ENCODE measurements around the gene FSIP1. TPM values are rescaled to one million over a fixed set of nuclear protein-coding genes. Genes with fewer than 3 reads are reported as not detected.
"Not testable (repeated sequence)": the region's sequence is repeated elsewhere in the genome, so short reads cannot be mapped to it uniquely, and the experiment has no call there.

Gene FSIP1
- total RNA-seq, 4 donors from 2014 or later = 1.9 to 8.6 (median 5.6) TPM; not detected in 1

DNA sequence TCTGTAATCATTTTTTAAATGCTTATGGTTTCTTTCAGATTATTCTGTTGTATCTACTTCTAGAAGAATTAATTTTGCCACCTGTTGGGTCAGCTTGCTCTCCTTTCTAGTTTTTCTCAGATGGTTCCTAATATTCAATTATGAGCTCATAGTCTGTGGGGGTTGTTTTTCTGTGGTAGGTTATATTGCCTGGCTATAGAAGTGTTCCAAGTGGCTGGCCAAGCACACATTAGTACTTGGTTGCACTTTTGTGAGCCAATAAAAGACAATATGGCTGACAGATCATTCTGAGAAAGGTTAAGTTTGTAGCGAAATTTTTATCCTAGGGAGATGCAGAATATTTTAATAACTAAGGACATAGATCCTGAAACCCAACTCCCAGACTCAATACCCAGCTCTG lies 31.8 kb upstream of the FSIP1 start:
- no peaks in the 10 kb centered on the region for H3K27me3 ChIP-seq
- intact Hi-C loops (cut with DNase I; ENCODE audit: low total_unique reads) = no loop called here
- 73 to 80% methylated on average over 1 of the region's 1 CpG for WGBS, 2 donors (ENCODE audit: low coverage in 1 of 2)

DNA sequence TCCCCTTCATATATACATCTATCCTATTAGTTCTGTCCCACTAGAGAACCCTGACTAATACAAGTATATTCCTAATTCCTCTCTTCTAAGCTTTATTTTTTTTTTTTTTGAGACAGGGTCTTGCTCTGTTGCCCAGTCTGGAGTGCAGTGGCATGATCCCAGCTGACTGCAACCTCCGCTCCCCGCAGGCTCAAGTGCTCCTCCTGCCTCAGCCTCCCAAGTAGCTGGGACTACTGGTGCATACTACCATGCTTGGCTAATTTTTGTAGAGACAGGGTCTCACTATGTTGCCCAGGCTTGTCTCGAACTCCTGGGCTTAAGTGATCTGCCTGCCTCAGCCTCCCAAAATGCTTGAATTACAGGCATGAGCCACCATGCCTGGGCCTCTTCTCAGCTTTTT lies 30.0 kb upstream of the FSIP1 start:
- H3K36me3 ChIP-seq; H3K9me3 ChIP-seq; H3K4me3 ChIP-seq; H3K27ac ChIP-seq; DNase-seq; H3K27me3 ChIP-seq; in situ Hi-C loops (cut with MboI; ENCODE audit: low pct_ligation_motif_present in 1 of 4, low pct_unique_long_range_greater_than_20kb in 1 of 4, low sequenced_read_pairs in 3 of 4); intact Hi-C loops (cut with DNase I; ENCODE audit: low total_unique reads); H3K4me1 ChIP-seq: not testable (repeated sequence)
- WGBS, 2 donors (ENCODE audit: low coverage in 1 of 2) = 80 to 96% methylated on average over 1 to 3 of the region's 3 CpGs

More for the DNA sequence above, 31.8 kb upstream of the FSIP1 start:
- no peak overlapping the region for H3K27ac ChIP-seq
- no peak for DNase-seq
- no peaks in the 10 kb centered on the region for H3K36me3 ChIP-seq
- no peaks in the 10 kb centered on the region for H3K9me3 ChIP-seq
- in situ Hi-C loops (cut with MboI; ENCODE audit: low pct_ligation_motif_present in 1 of 4, low pct_unique_long_range_greater_than_20kb in 1 of 4, low sequenced_read_pairs in 3 of 4) = no loop called here
- TF ChIP-seq EP300 (IDR thresholded peaks at IDR 0.05; ENCODE audit: low read depth) (no peak), POLR2A (IDR thresholded peaks at IDR 0.05) (no peak), POLR2AphosphoS5 (IDR thresholded peaks at IDR 0.05) (no peak), CTCF (IDR thresholded peaks at IDR 0.05) (no peak)
- no peak overlapping the region for H3K4me3 ChIP-seq
- no peaks in the 10 kb centered on the region for H3K4me1 ChIP-seq

GRCh38 chr15:39808909-39809308 lies 26.3 kb upstream of the FSIP1 start:
- Histone ChIP-seq H3K36me3 (no peaks in the 10 kb centered on the region), H3K9me3 (no peaks in the 10 kb centered on the region), H3K27me3 (no peaks in the 10 kb centered on the region), H3K4me1 (no peaks in the 10 kb centered on the region), H3K27ac (no peak overlapping the region), H3K4me3 (no peak overlapping the region)
- 64 to 74% methylated on average over 3 of the region's 3 CpGs for WGBS, 2 donors (ENCODE audit: low coverage in 1 of 2)
- in situ Hi-C loops (cut with MboI; ENCODE audit: low pct_ligation_motif_present in 1 of 4, low pct_unique_long_range_greater_than_20kb in 1 of 4, low sequenced_read_pairs in 3 of 4) (no loop called here), intact Hi-C loops (cut with DNase I; ENCODE audit: low total_unique reads) (no loop called here)
- TF ChIP-seq POLR2AphosphoS5 (IDR thresholded peaks at IDR 0.05) (no peak), CTCF (IDR thresholded peaks at IDR 0.05) (no peak), POLR2A (IDR thresholded peaks at IDR 0.05) (no peak), EP300 (IDR thresholded peaks at IDR 0.05; ENCODE audit: low read depth) (no peak)
- DNase-seq = no peak

DNA sequence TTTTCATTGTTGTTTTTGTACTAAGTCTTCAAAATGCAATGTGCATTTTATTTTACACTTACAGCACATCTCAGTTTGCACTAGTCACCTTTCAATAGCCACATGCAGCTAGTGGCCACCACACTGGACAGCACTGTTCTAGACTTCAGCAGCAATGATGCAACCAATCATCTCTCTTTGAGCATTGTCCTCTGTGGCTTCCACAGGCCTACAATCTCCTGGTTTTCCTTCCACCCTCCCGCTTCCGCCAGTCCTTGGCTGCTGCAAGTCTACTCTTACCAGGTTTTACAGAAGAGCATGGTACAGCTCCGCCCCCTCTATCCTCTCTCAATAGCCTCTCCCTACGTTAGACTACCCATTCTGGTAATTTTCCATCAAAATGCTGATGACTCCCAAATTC lies 25.1 kb upstream of the FSIP1 start:
- Histone ChIP-seq H3K4me1 (no peaks in the 10 kb centered on the region), H3K27ac (no peak overlapping the region), H3K9me3 (no peaks in the 10 kb centered on the region), H3K27me3 (no peaks in the 10 kb centered on the region), H3K36me3 (no peaks in the 10 kb centered on the region), H3K4me3 (no peak overlapping the region)
- DNase-seq = no peak
- intact Hi-C loops (cut with DNase I; ENCODE audit: low total_unique reads) (no loop called here), in situ Hi-C loops (cut with MboI; ENCODE audit: low pct_ligation_motif_present in 1 of 4, low pct_unique_long_range_greater_than_20kb in 1 of 4, low sequenced_read_pairs in 3 of 4) (no loop called here)
- TF ChIP-seq EP300 (IDR thresholded peaks at IDR 0.05; ENCODE audit: low read depth) = no peak
- no peak for TF ChIP-seq CTCF (IDR thresholded peaks at IDR 0.05)
- no peak for TF ChIP-seq POLR2A (IDR thresholded peaks at IDR 0.05)
- TF ChIP-seq POLR2AphosphoS5 (IDR thresholded peaks at IDR 0.05) = no peak
- WGBS, 2 donors (ENCODE audit: low coverage in 1 of 2) = 71 to 87% methylated on average over 2 to 4 of the region's 4 CpGs

DNA sequence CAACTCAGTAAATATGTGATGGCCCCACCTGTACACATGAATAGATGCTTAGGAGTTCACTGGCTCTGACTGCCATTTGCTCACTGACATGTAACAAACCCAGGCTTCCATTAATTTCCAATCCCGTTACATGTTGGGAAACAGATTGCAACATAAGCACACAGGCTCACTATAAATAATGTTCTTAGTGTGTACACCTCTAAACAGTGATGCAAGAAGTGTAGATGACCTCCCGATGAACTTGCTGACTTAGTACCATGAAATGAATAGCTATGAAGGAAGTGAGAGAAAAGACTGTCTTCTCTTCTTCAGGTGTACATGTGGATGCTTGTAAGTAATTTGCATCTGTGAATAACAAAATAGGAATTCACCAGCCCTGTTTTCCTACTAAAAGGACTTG lies 21.4 kb upstream of the FSIP1 start:
- Histone ChIP-seq H3K4me1 (no peaks in the 10 kb centered on the region), H3K9me3 (no peaks in the 10 kb centered on the region), H3K27me3 (no peaks in the 10 kb centered on the region), H3K4me3 (no peak overlapping the region), H3K27ac (no peak overlapping the region), H3K36me3 (no peaks in the 10 kb centered on the region)
- TF ChIP-seq POLR2A (IDR thresholded peaks at IDR 0.05) (no peak), CTCF (IDR thresholded peaks at IDR 0.05) (no peak), POLR2AphosphoS5 (IDR thresholded peaks at IDR 0.05) (no peak), EP300 (IDR thresholded peaks at IDR 0.05; ENCODE audit: low read depth) (no peak)
- in situ Hi-C loops (cut with MboI; ENCODE audit: low pct_ligation_motif_present in 1 of 4, low pct_unique_long_range_greater_than_20kb in 1 of 4, low sequenced_read_pairs in 3 of 4) (no loop called here), intact Hi-C loops (cut with DNase I; ENCODE audit: low total_unique reads) (no loop called here)
- DNase-seq = no peak
- 64 to 73% methylated on average over 2 of the region's 2 CpGs for WGBS, 2 donors (ENCODE audit: low coverage in 1 of 2)
